ENCODE measurements around the gene TAOK1.

Gene TAOK1

DNA sequence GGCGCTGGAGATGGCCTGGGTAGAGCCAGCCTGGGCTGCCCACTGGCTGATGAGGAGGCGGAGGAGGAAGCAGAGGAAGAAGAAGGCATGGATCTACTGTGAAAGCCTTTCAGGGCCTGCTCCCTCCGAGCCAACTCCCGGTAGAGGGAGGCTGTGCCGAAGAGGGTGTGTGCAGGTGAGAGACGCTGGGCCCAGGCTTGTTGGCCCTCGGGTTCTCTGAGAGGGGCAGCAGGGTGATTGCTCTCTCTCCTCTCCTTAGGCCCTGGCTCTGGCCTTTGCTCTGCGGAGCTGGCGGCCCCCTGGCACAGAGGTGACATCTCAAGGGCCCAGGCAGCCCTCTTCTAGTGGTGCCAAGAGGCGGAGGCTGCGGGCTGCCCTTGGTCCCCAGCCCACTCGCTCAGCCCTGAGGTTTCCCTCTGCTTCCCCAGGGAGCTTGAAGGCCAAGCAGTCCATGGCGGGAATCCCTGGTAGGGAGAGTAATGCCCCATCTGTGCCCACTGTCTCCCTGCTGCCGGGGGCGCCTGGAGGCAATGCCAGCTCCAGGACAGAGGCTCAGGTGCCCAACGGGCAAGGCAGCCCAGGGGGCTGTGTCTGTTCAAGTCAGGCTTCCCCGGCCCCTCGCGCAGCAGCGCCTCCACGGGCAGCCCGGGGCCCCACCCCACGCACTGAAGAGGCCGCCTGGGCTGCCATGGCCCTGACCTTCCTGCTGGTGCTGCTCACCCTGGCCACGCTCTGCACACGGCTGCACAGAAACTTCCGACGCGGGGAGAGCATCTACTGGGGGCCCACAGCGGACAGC is 181.9 kb downstream of the TAOK1 start:
- DNase-seq = no peak

DNA sequence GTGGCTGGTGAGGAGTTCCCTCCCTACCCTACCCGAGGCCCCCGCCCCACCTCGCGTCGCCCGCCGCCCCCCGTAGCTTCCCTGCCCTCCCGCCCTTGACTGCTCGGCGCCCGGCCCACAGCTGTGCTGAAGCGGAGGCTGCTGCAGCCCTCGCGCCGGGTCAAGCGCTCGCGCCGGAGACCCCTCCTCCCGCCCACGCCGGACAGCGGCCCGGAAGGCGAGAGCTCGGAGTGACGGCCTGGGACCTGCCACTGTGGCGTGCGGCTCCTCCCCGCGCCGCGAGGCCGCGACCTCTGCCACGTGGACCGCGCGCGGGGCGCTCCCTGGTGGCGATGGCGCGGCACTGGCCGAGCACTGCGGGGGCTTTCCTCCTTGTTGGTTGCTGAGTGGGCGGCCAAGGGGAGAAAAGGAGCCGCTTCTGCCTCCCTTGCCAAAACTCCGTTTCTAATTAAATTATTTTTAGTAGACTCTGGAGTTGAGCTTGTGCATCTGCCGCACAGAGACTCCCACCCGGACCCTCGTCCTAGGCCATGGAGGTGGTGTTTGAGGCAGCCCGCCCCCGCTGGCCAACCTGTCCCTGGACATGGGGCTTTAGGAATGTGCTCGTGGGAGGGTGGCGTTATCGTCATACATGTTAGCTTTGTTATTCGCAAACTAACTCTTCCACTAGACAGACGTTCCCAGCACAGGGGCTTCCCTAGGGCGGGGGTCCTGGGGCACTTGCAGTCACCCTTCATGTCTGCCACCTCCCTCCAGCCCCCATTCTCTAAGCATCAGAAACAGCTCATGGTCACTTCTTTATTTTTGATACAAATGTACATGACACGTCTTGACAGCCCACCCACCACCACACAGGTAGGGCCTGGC is 182.8 kb downstream of the TAOK1 start:
- no peak for DNase-seq

DNA sequence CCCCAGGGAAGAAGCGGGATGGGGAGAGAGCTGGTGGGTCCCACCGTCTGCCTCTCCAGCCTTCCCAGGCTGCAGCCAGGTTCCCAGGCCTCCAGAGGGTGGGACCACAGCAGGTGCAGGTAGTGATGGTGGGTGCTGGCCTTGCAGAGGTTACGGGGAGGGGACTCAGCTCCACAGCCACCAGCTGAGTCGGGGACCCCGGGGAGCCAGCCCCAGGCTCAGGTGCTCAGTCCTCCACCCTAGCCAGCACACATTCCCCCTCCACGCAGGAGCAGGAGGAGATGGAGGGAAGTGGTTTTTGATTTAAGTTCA is 183.4 kb downstream of the TAOK1 start:
- no peak for DNase-seq

DNA sequence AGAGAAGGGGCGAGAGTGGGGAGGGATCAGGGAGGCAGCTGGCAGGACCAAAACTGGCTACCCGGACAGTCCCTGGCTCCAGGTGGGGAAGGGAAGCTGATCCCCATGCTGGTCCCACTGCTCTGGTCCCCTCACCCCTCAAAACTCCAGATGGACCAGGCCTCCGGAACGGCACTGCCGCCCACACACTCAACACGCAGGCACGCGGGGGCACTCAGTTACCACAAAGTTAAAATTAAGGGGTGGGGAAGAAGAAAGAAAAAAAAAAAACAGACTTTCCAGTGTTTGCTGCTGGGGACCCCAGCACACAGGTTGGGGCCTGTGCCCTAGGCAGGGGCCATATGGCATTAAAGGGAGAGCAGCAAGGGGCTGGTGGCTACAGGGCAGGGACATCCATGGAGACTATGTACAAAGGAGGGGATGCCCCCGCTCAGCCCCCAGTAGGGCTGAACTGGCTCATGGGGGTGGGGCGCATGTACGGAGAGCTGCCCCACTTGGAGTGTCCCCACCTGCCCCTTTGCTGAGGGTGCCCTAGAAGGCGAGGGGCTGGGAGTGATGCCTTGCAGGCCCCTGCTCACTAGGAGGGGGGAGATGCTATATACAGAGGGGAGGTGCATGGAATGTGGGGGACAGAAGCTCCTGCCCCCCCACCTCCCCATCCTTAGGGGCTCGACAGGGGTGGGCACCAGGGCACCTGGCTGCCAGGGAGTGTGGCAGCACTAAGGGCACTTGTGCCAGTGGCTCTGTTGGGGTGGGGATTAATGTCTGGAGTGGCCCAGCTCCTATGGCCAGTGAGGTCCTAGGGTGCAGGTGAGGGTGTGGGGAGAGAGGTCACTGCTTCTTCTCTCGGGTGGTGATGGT is 183.9 kb downstream of the TAOK1 start:
- DNase-seq = no peak

DNA sequence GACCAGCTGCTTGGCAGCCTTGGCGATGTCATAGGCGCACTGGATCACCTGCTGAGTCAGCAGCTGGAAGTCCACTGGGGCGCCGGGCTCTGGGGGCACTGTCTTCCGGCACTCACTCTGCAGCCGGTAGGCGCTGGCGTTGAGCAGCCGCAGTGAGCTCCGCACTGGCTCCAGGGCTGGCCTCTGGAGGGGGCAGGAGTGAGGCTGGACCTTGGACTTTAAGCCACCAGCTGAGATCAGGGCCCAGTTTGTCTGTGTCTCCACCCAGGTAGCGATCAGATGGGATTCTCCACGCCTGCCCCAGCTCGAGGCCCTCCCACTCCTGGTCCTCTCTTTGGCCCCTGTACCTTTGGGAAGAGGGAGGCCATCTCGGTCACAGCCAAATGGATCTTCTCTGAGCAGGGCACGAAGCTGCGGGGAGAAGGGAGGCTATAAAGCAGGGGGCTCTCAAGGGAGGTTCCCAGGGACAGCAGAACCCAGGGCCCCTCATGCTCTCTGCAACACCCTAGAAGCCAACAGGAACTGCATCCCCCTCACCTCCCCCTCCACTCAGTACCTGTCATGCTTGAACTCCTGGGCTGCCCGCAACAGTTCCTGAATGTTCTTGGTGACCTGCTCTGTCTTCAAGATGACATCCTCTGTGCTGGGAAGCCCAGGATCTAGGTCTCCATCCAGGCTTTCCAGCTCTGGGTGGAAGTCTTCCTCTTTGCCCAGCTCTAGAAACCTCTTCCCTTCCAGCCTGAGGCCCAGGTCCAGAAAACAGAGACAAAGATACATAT is 184.8 kb downstream of the TAOK1 start:
- no peak for DNase-seq

DNA sequence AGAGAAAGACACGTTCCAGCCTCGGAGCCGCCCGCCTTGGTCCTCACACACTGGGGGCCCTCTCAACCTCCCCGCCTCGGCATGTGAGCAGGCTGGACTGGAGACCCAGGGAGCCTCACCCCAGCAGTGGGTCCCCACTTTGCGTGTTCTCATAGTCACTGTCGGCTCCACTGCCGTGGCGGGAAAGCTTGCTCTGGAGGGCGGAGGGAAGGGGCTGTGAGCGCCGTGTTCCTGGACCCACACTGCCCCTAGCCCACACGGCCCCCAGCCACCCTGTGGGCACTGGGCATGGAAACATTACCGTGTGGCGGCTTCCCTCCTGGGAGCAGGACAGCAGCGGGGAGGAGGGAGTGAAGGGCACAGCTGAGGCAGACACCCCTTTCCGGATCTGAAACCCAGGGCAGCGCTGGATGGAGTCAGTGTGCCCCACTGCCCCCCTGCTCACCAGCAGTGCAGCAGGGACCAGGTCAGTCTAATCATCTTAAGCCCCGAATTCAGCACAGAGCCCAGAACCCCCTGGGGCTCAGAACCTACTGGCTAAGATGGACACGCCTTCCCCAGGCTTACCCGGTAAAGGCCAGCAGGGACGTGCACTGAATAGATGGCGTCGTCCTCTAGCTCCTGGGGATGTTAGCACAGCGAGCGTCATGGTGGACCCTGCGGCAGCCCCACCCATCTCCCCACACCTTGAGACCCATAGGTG is 185.5 kb downstream of the TAOK1 start:
- DNase-seq = no peak

DNA sequence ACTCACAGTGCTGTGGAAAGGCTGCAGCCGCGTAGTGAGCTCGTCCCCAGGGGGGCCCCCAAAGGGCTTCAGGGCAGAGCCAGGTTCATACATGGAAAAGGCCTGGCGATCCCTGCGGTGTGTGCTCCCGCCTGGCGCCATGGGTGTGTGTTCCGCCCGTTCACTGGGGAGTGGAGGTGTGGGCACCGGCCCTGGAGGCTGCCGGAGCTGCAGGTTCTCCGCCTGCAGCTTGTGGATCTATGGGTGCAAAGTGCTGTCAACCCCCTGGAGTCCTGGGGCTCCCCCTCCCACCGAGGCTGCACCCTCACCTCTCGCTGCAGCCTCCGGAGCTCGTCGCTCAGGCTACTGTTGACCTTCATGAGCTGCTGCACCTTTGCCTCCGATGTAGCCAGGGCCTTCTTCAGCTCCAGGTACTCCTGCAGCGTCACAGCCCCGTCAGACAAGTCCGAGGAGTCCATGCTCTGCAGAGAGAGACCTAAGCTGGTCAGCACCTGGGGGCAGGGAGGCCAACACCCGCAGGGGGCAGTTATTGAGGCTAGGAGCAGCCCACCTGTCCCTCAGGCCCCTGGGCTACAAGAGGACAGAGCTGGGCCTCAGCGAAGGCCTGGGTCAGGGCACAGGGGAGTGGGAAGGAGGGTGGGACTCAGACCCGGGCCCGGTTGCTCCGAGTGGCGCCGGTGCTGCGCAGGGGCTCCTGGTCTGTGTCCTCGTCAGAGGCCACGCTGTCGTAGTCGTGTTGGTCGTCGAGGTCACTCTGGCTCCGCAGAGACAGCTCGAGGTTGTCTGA is 186.2 kb downstream of the TAOK1 start:
- DNase-seq = no peak

DNA sequence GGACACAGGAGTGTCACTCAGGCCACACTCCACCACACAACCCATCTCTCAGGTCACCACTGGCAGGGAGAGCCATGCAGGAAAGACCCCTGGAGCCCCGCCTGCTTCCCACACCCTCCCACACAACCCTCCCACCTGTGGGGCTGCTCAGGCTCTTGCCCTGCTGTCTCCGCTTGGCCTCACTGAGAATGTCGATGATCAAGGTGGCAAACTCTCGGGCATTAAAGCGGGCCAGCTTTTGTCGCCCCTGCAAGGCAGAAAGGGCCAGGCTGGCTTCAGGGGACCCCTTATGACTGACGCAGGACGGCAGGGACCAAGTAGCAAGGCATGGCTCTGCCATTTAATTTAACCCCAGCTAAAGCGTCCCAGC is 186.8 kb downstream of the TAOK1 start:
- no peak for DNase-seq

DNA sequence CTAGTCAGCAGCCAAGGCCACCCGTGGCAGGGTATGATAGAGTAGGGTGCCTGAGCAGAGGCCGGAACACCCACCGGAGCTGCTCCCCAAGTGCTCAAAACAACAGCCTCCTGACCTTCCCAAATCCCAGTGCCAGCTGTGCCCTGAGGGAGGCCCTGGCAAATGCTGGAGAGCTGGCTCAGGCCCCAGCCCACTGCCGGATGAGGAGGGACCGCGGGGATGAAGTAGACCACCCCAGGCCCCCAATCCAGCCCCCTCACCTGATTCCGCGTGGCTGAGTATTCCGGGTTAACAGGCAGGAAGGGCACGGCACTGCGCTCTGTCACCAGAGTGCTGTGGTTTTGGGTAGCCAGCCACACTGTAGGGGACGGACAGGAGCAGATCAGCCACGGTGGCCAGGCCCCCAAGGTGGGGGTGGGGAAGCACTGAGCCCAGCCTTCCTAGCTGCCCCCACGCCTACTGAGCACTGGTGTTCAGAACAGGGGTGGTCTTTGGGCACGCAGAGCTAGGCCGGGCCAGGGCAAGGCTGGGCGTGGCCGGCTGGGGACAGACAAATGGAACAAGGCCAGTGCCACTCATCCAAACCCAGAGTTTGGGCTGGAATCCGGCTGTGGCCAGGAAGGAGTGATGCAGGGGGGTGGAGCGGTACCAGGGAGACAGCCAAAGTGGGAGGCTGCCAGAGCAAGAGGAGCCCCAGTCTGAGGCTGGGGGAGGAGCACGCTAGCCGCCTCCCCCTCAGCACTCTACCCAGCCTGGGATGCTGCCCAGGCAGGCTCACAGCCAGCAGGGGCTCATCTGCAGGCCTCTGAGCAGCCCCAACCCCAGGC is 187.4 kb downstream of the TAOK1 start:
- DNase-seq = no peak

DNA sequence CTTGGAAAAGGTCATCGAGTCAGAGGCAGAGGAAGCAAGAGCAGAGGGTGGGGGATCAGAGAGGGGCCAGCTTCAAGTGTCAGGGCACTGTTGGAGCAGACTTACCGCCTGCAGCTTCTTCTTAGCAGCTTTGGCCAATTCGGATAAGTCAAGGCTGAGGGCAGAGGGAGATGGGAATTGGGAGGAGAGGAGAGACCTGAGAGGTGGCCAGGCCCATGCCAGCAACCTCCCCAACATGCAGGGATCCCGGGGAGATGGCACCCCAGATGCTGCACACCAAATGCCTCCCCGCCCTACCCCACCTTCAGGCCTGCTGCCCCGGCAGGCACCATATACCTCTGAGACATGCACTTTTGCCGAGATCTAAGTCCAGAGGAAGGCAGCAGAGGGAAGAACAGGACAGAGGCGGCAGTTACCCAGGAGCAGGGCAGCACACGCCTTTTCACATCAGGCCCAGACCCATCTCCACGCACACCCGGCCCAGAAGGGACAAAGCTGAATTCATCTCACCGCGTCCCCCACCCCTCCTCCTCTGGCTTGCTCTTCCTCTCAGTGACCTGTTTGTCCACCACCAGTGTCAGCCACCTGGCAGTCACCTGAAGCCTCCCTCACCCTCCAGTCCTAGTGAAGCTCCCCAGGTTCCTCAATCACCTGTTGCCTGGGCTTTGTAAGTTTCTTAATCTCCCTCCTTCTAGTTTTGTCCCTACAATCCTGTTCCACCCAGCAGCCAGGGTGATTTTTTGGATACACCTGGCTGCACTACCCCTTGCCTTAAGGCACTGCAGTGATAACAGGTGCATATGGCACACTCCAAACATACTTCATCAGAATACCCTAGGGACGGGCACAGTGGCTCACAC is 188.7 kb downstream of the TAOK1 start:
- no peak for DNase-seq

DNA sequence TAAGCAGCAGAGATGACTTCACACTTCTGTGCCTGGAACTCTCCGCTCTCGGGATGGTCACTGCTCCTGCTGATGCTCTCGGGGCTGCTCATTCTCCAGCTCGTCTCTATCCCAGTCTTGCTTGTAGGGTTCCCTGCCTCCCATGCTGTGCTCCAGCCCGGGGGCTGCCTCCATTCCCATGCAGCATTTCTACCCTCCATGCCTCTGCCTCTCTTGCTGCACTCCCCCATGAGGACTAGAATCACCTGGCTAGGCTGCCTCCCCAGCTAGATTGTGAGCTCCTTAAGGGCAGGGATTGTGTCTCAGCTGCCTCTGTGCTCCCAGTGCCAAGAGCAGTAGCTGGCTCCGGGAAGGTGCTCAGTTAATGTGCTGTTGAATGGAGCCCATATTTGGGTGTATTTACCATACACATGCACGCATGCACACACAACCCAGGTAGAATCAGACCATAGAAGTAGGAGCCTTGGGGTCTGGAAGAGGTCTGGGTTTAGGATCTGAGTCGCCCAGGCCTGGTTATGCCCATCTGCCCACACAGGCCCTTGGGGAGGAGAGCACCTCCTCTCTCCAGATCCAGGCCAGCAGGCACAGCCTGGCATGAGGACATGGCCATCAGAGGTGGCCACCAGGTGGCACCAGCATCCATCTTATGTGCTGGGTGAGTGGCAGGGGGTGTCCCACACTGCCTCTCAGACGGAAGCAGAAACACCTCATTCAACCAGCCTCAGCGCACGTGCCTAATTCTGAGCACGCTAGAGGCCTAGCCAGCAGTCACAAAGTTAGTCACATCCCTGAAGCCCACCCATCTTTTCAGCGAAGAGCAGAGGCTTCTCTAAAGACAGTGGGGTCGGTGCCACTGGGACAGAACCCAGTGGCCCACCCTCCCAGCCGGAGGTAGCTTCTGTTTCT is 190.0 kb downstream of the TAOK1 start:
- DNase-seq = peak; percentile 69

DNA sequence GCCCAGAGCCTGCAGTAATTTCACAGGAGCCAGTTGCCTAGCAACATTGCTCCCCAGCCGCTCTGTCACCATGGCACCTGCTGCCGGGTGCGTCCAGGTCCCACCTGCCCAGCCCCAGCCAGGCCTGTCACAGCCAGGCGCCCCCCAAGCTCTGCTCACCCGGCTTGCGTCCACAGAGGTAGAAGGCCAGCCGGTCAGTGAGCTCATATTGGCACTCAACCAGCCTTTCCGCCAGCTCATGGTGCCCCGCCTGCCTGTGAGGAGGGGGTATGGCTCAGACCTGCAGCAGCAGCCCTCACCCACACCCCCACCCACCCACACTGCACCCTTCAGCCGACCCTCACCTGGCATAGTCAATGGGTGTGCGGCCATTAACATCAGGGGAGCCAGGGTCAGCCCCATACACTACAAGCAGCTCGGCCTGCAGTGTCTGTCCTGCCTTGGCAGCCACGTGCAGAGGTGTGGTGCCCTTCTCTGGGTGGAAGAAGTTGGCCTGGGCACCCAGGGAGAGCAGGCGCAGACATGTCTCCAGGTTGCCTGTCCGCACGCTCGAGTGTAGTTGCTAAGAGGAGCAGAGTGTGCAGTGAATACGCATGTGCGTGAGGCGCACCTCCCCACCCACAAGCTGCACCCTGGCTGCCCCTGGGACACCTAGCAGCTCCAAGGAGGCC is 191.6 kb downstream of the TAOK1 start:
- peak; percentile 29 for DNase-seq

DNA sequence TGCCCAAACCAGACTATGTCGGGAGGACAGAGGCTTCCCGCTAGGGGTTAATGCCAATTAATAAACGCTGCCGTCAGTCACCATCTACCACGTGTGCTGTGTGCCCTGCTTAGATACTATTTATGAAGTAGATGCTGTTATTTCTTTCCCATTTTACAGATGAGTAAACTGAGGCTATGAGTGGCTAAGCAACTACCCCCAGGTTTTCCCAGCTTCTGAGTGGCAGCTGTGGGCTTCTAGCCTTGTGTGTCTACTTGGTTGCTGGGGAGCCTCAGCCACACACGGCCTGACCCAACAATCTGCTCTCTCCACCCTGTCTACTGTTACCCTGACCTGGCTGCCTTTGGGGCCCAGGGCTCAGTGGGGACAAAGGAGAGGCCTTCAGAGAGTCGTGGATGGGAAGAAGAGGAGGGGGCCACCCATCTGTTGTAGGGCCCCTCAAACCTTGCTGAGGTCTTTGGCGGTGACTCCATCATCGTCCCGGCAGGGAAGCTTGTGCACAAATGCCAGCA is 192.1 kb downstream of the TAOK1 start:
- no peak for DNase-seq

DNA sequence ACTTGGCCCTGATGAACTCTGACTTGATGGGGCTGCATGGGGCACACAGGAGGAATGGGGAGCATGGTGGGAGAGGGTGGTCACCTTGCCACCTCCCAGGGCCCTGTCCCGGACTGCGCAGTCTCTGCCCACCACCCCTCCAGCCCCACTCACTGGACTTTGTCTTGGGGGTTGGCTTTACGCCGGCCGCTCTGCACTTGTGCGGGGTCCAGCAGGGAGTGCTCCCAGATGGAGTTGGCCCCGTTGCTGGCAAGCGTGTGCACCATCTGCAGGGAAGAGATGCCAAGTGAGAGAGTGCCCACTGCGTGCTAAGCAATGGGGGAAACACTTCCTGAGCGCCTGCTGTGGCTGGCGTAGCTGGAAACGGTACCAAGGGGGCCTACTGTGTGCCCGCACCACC is 192.6 kb downstream of the TAOK1 start:
- no peak for DNase-seq

DNA sequence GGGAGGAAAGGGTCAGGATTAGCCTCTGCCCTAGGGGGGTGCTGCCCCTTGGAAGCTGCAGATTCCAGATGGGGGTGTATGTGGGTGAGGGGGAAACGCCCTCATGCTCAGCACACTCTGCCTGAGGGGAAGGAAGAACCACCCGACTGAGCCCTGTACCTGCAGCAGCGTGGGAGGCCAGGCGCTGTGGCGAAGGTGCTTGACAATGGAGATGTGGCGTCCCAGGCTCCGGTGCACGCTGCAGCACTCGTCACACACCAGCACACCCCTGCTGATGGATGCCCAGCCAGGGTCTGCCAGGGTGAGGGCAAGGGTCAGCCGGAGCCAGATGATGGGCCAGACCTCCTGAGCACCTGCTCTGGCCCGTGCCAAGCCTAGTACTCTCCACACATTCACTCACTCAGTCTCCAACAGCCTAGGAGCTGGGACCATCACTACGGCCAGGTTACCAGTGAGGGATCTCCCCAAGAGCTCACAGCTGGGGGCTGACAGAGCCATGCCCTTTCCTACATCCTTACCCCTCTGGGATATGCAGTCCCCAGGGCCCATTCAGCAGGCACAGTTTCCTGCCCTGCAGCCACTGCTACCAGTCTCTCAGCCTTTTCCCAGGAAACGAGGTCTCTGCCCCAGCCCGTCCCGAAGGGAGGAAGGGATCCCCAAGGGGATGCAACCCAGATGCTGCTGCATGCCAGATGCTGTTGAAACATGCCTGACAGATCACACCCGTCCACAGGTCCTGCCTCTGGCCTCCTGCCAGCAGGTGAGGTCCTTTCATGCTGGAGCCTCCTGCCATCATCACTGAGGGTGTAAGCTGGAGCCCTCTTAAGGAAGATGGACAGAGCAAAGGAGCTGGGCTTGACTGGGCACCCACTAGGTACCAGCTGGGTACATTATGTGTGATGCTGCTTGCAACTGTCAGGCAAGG is 193.4 kb downstream of the TAOK1 start:
- DNase-seq = no peak

DNA sequence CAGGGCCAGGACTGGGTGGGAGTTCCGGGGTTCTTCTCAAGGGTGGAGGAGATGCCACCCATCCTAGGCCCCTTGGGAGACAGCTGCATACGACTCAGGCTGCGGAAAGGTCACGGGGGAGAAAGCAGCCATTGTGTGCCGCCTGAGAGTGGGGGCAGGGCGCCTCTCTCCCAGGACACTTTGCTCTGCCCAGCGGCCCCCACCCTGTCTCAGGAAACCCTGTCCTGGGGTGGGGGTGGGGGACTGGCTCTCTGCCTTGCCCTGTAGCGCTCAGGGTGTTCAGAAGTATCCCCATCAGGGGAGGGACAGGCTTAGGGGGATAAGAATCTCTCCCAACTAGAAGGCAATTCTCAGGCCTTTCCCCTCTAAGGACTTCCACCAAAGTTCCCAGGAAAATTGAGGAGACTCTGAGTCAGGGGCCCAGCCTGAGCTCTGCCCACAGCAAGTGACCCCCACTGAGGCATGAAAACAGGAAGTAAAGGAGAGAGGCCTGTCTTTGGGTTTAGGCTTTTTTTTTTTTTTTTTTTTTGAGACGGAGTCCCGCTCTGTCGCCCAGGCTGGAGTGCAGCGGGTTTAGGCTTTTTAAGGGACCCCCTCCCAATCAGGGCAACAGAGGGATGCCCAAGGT is 194.4 kb downstream of the TAOK1 start:
- no peak for DNase-seq

All from NCI-H748 treated with DMSO at 0.1 percent for 48 hours (cell line).